ENCODE results near the gene S100A6.

The S100A6 gene

DNA sequence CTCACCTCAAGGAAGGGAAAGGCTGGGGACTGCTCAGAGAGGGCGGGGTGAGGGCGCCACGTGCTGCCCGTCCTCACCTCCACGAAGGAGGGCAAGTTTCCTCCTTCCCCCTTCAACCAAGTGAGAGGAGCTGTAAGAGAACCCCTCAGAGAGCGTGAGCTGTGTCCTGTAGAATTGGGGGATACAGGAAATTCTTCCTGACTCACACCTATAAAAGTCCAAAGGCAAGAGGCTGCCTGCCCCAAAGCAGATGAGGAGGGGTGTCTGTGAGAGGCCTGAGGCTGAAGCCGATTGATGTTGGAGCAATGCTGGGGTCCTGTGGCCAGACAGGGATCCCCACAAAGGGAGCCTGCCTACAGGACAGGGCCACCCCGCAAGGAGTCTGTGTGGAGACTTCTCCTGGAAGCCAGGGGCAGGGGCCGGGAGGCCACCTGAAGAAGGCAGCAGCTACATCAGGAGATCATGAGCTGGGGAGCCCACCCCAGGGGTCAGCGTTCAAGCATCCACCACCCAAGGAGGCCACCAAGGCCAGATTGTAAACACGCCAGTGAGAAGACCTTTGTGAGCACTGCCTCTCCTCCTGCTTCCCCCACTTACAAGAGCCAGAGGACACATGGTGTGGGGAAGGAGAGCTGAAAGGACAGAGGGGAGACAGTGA is 27.7 kb downstream of the S100A6 start:
- no peaks in the 10 kb centered on the region for H3K9me2 ChIP-seq (replicated peaks; ENCODE audit: control insufficient read depth, low read length)
- no peaks in the 10 kb centered on the region for H3K9me3 ChIP-seq (ENCODE audit: control insufficient read depth, insufficient read depth, low read length)
- H3K4me2 ChIP-seq (ENCODE audit: low read length): no peak overlapping the region
- no peak overlapping the region for H3K4me3 ChIP-seq (ENCODE audit: low read length)
- H3K4me1 ChIP-seq (ENCODE audit: control insufficient read depth, low read length): peaks cover 5% of the 10 kb centered on the region; the same call in 1 of the 2 replicates
- no peaks in the 10 kb centered on the region for H3K36me3 ChIP-seq (ENCODE audit: control insufficient read depth, low read length)
- no peaks in the 10 kb centered on the region for H4K20me1 ChIP-seq (ENCODE audit: control insufficient read depth, insufficient read depth, low read depth, low read length)
- no peaks in the 10 kb centered on the region for H3F3A ChIP-seq (ENCODE audit: control insufficient read depth, insufficient read depth)
- no peak for TF ChIP-seq EZH2phosphoT487 (IDR thresholded peaks at IDR 0.05; ENCODE audit: borderline replicate concordance, low read length)
- TF ChIP-seq, protein P1, sequence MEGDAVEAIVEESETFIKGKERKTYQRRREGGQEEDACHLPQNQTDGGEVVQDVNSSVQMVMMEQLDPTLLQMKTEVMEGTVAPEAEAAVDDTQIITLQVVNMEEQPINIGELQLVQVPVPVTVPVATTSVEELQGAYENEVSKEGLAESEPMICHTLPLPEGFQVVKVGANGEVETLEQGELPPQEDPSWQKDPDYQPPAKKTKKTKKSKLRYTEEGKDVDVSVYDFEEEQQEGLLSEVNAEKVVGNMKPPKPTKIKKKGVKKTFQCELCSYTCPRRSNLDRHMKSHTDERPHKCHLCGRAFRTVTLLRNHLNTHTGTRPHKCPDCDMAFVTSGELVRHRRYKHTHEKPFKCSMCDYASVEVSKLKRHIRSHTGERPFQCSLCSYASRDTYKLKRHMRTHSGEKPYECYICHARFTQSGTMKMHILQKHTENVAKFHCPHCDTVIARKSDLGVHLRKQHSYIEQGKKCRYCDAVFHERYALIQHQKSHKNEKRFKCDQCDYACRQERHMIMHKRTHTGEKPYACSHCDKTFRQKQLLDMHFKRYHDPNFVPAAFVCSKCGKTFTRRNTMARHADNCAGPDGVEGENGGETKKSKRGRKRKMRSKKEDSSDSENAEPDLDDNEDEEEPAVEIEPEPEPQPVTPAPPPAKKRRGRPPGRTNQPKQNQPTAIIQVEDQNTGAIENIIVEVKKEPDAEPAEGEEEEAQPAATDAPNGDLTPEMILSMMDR (IDR thresholded peaks at IDR 0.05; ENCODE audit: low read depth, low read length, poor library complexity, severe bottlenecking): no peak
- H3K27me3 ChIP-seq (ENCODE audit: control insufficient read depth, low read length): peaks cover 3% of the 10 kb centered on the region; the same call in 1 of the 2 replicates
- no peaks in the 10 kb centered on the region for H3K79me2 ChIP-seq (ENCODE audit: control insufficient read depth, low read length)
- no peak overlapping the region for H3K27ac ChIP-seq (ENCODE audit: low read depth, low read length)

DNA sequence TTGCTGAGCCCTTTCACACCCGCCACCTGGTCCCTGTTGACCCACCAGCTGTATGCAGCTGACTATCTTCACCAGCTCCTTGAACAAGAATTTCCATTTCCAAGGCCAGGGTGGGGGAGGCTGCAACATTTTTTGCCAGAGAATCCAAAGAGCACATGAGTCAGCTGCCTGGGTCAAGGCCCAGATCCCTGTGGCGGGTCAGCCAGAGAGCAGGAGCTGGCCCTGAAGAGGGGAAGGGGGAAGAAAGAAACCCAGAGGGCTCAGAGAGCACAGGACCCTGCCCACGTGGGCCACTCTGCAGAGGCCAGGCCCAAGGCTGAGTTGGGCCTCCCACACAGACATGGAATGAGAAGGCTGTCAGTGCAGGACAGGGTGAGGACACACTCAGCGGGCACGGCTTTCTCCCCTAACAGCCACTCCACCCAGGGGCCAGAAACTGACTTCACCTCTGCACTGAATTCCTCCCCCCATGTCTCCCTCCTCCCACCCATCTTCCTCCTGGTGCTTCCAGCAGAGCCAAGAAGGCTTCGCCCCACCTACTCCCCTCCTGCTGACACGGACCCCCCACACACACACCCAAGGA is 28.9 kb downstream of the S100A6 start:
- Histone ChIP-seq H3K4me1 (ENCODE audit: control insufficient read depth, low read length) (peaks cover 5% of the 10 kb centered on the region; the same call in 1 of the 2 replicates), H3K9me3 (ENCODE audit: control insufficient read depth, insufficient read depth, low read length) (no peaks in the 10 kb centered on the region), H3K79me2 (ENCODE audit: control insufficient read depth, low read length) (no peaks in the 10 kb centered on the region), H3K4me2 (ENCODE audit: low read length) (no peak overlapping the region), H3K36me3 (ENCODE audit: control insufficient read depth, low read length) (no peaks in the 10 kb centered on the region), H3K27me3 (ENCODE audit: control insufficient read depth, low read length) (peaks cover 3% of the 10 kb centered on the region; the same call in 1 of the 2 replicates), H3K27ac (ENCODE audit: low read depth, low read length) (no peak overlapping the region), H4K20me1 (ENCODE audit: control insufficient read depth, insufficient read depth, low read depth, low read length) (no peaks in the 10 kb centered on the region), H3F3A (ENCODE audit: control insufficient read depth, insufficient read depth) (no peaks in the 10 kb centered on the region), H3K9me2 (replicated peaks; ENCODE audit: control insufficient read depth, low read length) (no peaks in the 10 kb centered on the region), H3K4me3 (ENCODE audit: low read length) (no peak overlapping the region)
- TF ChIP-seq, protein P1 (IDR thresholded peaks at IDR 0.05; ENCODE audit: low read depth, low read length, poor library complexity, severe bottlenecking): no peak
- no peak for TF ChIP-seq EZH2phosphoT487 (IDR thresholded peaks at IDR 0.05; ENCODE audit: borderline replicate concordance, low read length)

DNA sequence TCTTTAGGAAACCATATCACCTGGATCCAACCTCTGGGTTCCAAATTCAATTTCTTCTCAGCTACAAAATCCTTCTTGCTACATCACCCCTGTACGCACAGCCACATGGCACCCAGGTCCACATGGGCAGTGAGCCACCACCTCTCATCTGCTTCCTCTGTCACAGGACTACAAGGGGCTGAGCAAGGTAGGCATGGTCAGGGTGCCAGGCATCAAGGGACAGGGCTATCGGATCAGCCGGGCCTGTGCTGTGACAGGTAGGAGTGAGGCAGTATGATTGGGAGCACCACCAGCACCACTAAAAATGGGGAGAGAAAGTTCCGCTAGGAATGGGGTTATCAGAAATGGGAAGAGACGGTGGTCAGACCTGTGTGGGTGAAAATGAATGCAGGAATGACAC is 29.4 kb downstream of the S100A6 start:
- Histone ChIP-seq H3K27ac (ENCODE audit: low read depth, low read length) (no peak overlapping the region), H3K9me3 (ENCODE audit: control insufficient read depth, insufficient read depth, low read length) (no peaks in the 10 kb centered on the region), H3K4me1 (ENCODE audit: control insufficient read depth, low read length) (peaks cover 5% of the 10 kb centered on the region; the same call in 1 of the 2 replicates), H3K4me2 (ENCODE audit: low read length) (no peak overlapping the region), H4K20me1 (ENCODE audit: control insufficient read depth, insufficient read depth, low read depth, low read length) (no peaks in the 10 kb centered on the region), H3K36me3 (ENCODE audit: control insufficient read depth, low read length) (no peaks in the 10 kb centered on the region), H3K27me3 (ENCODE audit: control insufficient read depth, low read length) (peaks cover 5% of the 10 kb centered on the region; the same call in 1 of the 2 replicates), H3F3A (ENCODE audit: control insufficient read depth, insufficient read depth) (no peaks in the 10 kb centered on the region), H3K9me2 (replicated peaks; ENCODE audit: control insufficient read depth, low read length) (no peaks in the 10 kb centered on the region), H3K79me2 (ENCODE audit: control insufficient read depth, low read length) (no peaks in the 10 kb centered on the region), H3K4me3 (ENCODE audit: low read length) (no peak overlapping the region)
- TF ChIP-seq, protein P1 (IDR thresholded peaks at IDR 0.05; ENCODE audit: low read depth, low read length, poor library complexity, severe bottlenecking): no peak
- TF ChIP-seq EZH2phosphoT487 (IDR thresholded peaks at IDR 0.05; ENCODE audit: borderline replicate concordance, low read length): no peak

Data from DOHH2 (cell line).